ENCODE data around the gene HEXIM2. TPM values are rescaled to one million over a fixed set of nuclear protein-coding genes. Genes with fewer than 3 reads are reported as not detected.
A peak's percentile ranks its signal among the peaks of the same experiment; 100 is the strongest.

The HEXIM2 gene
- total and polyA plus RNA-seq, 2 of the 13 experiments (the other 11 are each of a cell fraction or from before 2014, with no cell fraction given) = 27.1 to 32.4 TPM

- TF ChIP-seq THAP9 (CRISPR knock-in tag; IDR thresholded peaks at IDR 0.05; ENCODE audit: borderline replicate concordance) = peak; percentile 57; the same call in 1 of the 2 replicates
- TF ChIP-seq DZIP1 (CRISPR knock-in tag; IDR thresholded peaks at IDR 0.05) = no peak; the same call in 1 of the 2 replicates
- no peak for TF ChIP-seq FLYWCH1 (CRISPR knock-in tag; IDR thresholded peaks at IDR 0.05)
- TF ChIP-seq RNF2 (conservative IDR thresholded peaks at IDR 0.05; ENCODE audit: low read depth) = no peak
- no peak for TF ChIP-seq ZNF607 (CRISPR knock-in tag; IDR thresholded peaks at IDR 0.05; ENCODE audit: borderline replicate concordance)
- TF ChIP-seq ZNF430 (CRISPR knock-in tag; IDR thresholded peaks at IDR 0.05) = no peak; the same call in 1 of the 2 replicates
- TF ChIP-seq YY1 (IDR thresholded peaks at IDR 0.05; ENCODE audit: insufficient read depth, insufficient replicate concordance, low read depth, low read length) = peak; percentile 90
- TF ChIP-seq ZNF484 (CRISPR knock-in tag; IDR thresholded peaks at IDR 0.05; ENCODE audit: borderline replicate concordance, low read depth) = 0 out of 2 replicates have a peak, but pooled peaks have one; percentile 11
- TF ChIP-seq ZMYM2 (CRISPR knock-in tag; IDR thresholded peaks at IDR 0.05) = peak; percentile 69; the same call in 1 of the 2 replicates
- 0 out of 2 replicates have a peak, but pooled peaks have one; percentile 52 for TF ChIP-seq ZFYVE20 (CRISPR knock-in tag; IDR thresholded peaks at IDR 0.05; ENCODE audit: borderline replicate concordance, low read depth)
- 0 out of 2 replicates have a peak, but pooled peaks have one; percentile 23 for TF ChIP-seq ZNF503 (CRISPR knock-in tag; IDR thresholded peaks at IDR 0.05)
- no peak for TF ChIP-seq GZF1 (CRISPR knock-in tag; IDR thresholded peaks at IDR 0.05)
- no peak for TF ChIP-seq NR3C1 (CRISPR knock-in tag; IDR thresholded peaks at IDR 0.05)
- no peak for TF ChIP-seq ZSCAN21 (CRISPR knock-in tag; IDR thresholded peaks at IDR 0.05; ENCODE audit: borderline replicate concordance)
- no peak for TF ChIP-seq SMYD3 (CRISPR knock-in tag; IDR thresholded peaks at IDR 0.05)
- no peak; the same call in 1 of the 2 replicates for TF ChIP-seq ZNF710 (CRISPR knock-in tag; IDR thresholded peaks at IDR 0.05; ENCODE audit: borderline replicate concordance)
- no peak for TF ChIP-seq ZNF124 (CRISPR knock-in tag; IDR thresholded peaks at IDR 0.05)
These were observed 481 bp downstream of the HEXIM2 start (continued) for GRCh38 chr17:45162025-45162687.
